CD4-positive, alpha-beta T cell treated with Interferon alpha-2 for 1 hour (primary cell): ENCODE measurements around the gene PGK1.
A peak's percentile ranks its signal among the peaks of the same experiment; 100 is the strongest.
"Not testable (repeated sequence)": the region's sequence is repeated elsewhere in the genome, so short reads cannot be mapped to it uniquely, and the experiment has no call there.

Experiments
- DNase-seq, 2 donors: peaks; one replicate each; pipeline ENCODE4 v3.0.0-alpha.2; 2020 to 2022

The PGK1 gene

DNA sequence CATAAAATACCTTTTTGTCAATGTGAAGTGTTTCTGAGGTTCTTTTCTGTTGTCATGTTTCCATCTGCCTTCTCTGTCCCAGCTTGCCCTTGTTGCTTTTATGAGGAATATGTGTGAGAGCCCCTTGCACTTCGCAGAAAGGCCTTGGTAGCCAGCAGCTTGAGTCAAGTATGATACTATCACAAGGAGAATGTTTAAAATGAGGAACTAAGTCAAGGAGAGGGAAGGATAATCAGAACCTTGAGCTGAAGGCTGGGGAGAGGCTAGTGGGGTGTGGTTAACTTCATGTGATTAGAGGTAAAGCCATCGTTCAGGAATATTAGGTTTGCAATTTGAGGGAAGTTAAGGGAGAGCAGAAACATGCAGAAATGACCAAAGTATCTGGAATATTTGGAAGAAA lies 12.7 kb downstream of the PGK1 start:
- DNase-seq: no peak

DNA sequence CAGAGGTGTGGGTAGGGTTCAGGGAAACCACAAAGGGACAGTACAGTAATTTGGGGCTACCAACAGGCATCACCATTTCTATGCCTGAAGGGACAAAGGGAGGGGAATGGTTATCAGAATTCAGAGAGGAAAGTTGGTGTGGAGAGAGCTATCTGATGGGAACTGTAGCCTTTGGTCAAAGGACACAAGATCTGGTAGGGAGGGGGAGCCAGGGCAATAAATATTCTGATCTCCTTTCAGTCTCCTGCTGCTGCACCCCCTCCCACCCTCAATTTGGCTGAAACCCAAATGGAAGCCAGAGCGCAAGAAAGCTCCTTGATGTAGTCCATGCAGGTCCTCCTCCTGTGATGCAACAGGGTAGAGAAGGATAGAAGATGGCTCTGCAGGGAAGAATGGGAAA lies 14.6 kb downstream of the PGK1 start:
- DNase-seq: no peak

DNA sequence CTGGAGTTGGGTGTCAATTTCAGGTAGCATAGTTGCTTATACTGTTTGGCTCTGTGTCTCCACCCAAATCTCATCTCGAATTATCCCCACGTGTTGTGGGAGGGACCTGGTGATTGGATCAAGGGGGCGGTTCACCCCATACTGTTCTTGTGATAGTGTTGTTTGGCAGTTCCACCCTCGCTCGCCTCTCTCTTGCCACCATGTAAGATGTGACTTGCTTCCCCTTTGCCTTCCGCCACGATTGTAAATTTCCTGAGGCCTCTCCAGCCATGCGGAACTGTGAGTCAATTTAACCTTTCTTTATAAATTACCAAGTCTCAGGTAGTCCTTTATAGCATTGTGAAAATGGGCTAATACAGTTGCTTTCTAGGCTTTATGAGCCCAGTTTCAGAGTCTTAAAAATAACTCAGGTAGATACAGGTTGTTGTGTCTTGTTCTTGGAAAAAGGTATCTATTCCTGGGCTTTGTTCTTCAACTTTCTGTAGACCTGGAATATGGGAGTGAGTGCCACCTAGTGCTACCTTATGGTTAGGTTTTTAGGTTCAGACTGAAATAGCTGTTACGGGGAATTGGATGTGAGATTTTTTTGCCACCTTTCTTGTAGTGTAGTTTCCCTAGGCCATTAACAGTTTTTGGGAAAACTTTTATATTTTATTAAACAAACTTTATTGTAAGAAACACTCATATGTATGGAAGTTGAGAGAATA lies 15.6 kb downstream of the PGK1 start:
- DNase-seq: peak in 1 of 2 donors; percentile 30

DNA sequence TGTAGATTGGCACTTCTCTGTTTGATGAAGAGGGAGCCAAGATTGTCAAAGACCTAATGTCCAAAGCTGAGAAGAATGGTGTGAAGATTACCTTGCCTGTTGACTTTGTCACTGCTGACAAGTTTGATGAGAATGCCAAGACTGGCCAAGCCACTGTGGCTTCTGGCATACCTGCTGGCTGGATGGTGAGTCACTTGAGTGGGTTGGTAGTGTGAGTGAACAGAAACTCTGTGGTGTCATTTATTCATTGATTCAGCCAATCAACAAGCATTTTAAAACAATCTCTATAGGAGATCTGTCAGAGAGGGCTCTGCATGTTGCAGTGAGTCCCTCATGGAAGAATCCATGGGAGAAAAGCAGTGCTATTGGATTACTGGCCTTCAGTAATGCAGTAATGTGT lies 19.1 kb downstream of the PGK1 start:
- no peak for DNase-seq

DNA sequence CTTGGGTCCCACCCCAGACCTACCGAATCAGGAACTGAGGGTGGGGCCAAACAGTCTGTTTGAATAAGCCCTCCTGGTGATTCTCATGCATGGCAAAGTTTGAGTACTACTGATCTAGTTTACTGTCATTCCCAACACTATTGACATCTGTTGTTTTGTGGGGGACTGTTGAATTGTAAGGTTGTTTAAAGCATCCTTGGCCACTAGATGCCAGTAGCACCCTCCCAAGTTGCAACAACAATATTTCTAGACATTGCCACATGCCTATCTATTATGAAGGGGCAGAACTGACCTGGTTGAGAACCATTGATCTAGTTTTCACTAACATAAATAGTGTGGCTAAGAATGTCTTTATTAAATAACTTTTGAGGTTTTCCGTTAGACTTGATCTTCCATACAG lies 20.3 kb downstream of the PGK1 start:
- no peak for DNase-seq

DNA sequence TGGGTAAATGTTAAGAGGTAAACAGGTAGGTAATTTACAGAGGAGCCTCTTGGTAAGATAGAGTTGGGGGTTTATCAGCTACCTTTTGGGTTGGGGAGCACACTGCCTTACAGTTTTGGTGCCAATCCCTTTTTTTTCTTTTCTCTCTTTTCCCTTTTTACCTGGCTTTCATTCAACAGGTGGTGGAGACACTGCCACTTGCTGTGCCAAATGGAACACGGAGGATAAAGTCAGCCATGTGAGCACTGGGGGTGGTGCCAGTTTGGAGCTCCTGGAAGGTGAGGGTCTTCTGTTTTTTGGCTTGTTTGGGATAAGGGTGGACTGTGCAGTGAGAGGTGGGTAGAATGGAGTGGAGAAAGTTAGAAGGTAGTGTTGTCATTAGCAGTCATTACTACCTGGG lies 21.1 kb downstream of the PGK1 start:
- no peak for DNase-seq

DNA sequence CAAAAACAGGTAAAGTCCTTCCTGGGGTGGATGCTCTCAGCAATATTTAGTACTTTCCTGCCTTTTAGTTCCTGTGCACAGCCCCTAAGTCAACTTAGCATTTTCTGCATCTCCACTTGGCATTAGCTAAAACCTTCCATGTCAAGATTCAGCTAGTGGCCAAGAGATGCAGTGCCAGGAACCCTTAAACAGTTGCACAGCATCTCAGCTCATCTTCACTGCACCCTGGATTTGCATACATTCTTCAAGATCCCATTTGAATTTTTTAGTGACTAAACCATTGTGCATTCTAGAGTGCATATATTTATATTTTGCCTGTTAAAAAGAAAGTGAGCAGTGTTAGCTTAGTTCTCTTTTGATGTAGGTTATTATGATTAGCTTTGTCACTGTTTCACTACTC lies 21.7 kb downstream of the PGK1 start:
- DNase-seq: not testable (repeated sequence)

DNA sequence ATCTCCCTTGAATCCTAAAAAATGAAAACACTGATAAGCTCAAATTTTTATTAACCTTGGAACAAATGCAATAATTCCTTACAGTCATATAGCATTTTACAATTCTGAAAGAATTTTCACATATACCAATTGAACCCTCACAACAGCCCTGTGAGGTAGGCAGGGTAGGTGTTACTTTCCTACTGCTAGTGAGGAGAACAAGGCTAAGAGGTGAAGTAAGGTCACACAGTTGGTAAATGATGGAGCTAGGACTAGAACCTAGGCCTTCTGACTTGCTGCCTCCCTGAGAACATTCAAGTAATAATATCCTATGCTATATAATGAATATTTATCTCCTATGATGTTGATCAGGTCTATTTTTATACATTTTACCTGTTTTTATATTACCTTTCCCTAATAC lies 25.7 kb downstream of the PGK1 start:
- no peak for DNase-seq

DNA sequence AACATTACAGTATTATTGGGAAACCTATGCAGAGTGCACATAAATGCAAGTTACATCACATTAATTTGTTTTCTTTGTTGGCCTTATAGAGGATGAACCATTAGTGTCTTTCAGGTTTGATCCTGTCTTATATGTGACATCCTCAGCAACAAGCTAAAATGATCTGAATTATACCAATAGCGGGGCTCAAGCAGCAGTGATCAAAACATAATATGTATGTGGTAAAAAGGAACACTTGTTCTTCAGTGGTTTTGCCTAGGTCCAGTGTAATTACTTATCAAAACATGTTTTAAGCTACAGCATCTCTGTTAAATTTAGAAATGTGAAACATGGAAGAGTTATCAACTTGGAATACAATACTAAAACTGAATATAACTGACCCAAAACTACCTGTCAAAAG lies 26.3 kb downstream of the PGK1 start:
- no peak for DNase-seq

DNA sequence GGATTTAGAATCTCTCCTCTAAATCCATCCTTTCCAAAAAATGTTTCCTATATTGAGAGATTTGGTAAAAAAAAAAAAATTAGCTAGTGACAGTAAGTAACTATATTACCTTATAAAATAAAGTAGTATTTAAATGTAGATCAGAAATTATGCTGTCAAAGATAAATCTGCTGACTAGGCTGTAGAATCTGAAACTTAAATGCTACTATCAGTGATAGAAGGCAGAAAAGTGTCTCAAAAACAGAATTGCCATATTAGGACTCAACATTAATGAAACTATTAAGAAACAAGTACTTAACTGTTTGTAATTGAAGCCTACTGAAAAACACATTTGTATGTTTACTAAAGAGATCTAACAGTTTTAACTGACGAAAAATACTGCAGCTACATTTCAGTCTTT lies 27.1 kb downstream of the PGK1 start:
- no peak for DNase-seq

DNA sequence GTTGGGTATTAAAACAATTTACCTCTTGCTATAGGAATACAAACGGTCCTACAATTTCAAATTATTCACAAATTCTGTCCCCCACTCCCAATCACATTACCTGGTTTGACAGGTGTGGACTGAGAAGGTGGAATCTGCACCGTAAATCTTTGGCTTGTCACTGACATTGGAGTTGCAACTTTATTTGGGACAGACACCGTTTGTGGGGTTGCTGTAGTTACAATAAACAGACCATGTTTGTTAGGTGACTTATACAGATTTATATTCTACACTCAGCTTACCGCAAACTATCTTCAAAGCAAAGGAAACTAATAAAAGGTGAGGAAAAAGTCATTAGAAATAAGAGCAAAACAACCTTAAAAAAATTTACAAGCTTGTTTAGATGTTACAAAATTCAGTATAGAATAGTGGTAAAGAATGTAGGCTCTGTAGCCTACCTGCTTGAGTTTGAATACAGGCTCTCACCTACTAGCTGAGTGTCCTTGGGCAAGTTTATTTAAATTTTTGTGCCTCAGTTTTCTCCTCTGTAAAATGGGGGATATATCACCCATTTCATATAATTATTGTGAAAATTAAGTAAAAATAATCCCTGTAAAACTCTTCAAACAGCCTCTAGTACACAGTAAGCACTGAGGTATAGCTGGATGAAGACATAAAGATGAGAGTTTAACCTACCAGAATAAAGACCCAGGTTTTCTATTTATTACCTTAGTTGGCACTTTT lies 29.4 kb downstream of the PGK1 start:
- peak in 1 of 2 donors; percentile 21 for DNase-seq

DNA sequence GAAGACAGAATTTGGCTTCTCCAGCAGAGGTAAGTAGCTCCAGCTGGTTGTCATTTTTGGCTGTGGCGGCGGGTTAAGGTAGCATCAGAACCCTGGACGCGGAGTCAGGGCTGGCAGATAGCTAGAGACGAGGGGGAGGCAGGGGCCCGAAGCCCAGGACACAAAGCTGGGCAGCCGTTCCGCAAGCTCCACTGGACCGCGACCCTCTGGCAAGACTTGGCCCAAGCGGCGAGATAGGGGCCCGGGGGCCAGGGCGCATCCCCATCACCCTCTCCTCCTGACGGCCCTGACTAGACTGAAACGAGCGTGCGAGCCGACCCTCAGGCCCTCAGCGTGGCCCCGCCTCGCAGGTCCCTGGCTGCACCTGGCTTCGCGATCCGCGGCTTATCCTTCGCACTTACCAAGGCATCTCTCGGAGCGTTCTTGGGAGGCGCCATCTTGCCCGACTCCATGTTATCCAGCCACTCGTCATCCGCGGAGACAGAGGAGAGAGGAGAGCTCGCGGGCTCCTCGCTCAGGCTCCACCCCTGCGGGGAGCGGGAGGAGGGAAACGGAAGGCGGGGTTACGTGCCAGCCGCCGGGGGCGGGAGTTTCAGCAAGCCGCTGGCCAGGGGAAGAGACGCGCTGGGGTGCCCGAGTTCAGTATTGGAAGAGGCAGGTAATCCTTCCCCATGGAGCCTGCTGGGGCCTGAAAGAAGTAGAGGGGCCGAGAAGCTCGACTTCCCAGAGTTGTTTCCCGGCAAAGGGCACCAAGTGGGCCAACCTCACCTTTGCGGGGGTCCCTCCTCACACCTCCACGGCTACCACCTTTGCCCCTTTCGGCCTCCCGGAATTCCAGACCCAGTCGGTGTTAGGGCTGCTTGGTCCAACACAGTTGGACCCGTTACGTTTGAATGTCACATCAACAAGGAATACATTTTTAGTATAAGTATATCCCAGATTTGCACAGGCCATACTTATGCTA lies 35.4 kb downstream of the PGK1 start, which contains the start of gene TAF9B:
TSS of gene TAF9B (minus strand) at position 491 of the 964 bp plus-strand sequence. CDS start at position 452, 39 bp downstream.
- DNase-seq: peak; percentile 81 to 87

DNA sequence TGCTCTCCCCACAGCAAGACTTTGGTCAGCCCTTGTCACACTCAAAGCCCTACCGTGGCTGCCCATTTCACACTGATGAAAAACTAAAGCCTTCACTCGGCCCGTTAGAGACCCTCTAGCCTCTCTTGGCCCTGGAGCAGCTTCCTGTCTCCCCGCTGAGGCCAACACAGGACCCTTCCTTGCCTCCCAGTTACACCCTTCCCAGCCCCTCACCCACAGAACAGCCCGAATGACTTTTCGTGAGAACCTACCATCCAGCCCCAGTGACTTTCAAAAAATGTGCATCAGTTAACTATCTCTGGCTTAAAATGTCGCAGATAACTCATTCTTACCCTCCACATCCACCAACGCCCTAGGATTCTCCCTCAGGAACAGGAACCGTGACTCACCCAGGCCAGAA lies 36.2 kb downstream of the PGK1 start:
- DNase-seq: no peak

DNA sequence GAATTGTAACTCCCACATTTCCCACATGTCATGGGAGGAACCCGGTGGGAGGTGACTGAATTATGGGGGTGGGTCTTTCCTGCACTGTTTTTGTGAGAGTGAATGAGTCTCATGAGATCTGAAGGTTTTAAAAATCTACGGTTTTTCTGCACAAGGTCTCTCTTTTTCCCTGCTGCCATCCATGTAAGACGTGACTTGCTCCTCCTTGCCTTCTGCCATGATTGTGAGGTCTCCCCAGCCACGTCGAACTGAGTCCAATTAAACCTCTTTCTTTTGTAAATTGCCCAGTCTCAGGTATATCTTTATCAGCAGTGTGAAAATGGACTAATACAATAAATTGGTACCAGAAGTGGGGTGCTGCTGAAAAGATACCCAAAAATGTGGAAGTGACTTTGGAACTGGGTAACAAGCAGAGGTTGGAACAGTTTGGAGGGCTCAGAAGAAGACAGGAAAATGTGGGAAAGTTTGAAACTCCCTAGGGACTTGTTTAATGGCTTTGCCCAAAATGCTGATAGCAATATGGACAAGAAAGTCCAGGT lies 43.0 kb downstream of the PGK1 start:
- not testable (repeated sequence) for DNase-seq

DNA sequence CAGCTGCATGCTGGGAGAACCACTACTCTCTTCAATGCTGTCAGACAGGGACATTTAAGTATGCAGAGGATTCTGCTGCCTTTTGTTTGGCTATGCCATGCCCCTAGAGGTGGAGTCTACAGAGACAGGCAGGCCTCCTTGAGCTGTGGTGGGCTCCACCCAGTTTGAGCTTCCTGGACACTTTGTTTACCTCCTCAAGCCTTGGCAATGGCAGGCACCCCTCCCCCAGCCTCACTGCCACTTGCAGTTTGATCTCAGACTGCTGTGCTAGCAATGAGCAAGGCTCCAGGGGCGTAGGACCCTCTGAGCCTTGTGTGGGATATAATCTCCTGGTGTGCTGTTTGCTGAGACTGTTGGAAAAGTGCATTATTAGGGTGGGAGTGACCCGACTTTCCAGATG lies 53.3 kb downstream of the PGK1 start:
- DNase-seq: not testable (repeated sequence)

DNA sequence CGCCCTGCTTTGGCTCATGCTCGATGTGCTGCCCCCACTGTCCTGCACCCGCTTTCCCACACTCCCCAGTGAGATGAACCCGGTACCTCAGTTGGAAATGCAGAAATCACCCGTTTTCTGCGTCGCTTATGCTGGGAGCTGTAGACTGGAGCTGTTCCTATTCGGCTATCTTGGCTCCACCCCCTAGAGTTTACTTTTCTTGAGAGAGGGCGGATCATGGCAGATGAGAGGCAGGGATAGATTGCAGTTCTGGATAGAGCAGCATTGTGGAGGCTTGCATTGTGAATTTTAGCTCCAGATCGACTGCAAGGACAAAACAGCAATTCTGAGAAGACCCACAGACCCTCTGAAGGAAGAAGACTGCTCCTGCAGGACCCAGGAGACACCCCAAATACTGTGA lies 53.8 kb downstream of the PGK1 start:
- DNase-seq: not testable (repeated sequence)

DNA sequence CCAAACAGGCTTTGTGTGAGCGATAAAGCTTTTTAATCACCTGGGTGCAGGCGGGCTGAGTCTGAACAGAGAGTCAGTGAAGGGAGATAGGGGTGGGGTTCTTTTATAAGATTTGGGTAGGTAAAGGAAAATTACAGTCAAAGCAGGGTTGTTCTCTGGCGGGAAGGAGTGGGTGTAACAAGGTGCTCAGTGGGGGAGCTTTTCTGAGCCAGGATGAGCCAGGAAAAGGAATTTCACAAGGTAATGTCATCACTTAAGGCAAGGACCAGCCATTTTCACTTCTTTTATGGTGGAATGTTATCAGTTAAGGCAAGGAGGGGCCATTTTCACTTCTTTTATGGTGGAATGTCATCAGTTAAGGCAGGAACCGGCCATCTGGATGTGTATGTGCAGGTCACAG lies 56.7 kb downstream of the PGK1 start:
- DNase-seq: not testable (repeated sequence)

DNA sequence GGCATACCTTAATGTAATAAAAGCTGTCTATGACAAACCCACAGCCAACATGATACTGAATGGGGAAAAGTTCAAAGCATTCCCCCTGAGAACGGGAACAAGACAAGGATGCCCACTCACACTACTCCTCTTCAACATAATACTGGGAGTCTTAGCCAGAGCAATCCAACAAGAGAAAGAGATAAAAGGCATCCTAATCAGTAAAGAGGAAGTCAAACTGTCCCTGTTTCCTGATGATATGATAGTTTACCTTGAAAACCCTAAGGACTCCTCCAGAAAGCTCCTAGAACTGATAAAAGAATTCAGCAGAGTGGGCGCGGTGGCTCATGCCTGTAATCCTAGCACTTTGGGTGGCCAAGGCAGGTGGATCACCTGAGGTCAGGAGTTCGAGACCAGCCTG lies 59.1 kb downstream of the PGK1 start:
- DNase-seq: not testable (repeated sequence)

DNA sequence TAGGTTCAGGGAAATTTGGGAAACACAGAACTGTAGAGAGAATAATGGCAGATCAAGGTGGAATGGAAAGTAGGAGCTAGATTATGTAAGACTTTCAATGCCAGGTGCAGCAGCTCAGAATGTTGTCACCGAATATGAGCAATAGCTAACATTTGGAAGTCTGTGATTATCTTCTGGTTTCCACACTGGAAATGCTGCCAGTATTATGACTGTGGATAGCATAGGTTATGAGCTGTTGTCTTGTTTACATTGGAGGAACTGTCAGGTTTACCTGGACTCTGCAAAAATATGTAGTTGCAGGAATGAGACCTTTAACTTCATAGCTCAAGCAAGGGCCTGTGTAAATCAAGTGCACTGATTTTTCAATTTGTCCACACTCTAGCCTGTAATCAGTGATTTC lies 61.4 kb downstream of the PGK1 start:
- DNase-seq: no peak

DNA sequence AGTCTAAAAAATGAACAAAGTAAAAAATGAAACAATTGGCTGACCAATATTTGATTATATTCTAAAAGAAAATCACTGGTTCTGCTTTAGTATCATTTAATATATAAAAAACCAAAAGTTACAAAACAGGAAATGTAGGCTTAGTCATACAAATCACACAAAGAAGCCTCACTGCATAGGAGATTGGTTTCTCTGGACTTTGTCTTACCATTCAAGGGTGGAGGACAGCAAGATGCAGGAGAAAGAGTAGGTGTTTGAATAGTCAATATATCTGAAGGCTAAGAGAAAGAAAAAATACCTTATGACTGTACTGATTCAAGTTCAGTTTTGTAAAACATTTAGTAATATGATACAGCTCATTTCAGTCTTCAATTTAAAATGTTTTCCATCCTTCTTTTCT lies 64.0 kb downstream of the PGK1 start:
- DNase-seq: no peak
